ENCODE measurements around the gene P4HB.

P4HB gene

DNA sequence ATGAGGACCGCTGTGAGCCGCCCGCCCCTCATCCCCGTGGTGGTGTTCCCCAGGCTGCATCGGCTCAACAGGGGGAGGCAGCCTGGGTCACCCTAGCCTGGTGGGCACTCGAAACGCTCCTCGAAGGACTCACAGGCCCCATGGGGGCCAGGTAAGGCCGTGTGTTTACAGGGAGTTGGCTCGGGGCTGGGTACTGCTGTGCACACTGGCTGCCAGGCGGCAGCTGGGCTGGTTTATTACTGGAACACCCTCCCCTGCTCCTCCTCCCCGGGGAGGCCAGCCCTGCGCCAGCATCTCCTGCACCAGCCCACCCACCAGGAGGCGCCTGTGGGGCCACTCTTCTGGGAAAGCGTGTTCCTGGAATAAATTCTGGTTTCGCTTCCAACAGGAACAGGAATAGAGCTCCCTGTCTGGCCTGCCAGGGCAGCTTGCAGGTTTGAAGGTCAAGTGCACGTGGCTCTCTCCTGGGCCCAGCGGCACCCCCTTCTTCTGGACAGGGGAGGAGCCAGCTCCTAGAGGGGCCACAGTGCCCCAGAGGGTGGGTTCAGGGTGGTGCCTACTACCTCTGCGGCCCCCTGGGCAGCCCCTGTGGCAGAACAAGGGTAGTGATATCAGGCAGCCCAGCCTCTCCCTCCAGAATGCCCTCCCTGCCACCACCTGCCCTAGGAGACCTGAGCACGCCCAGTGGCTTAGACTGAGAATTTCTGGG lies 38.6 kb downstream of the P4HB start:
- H3K4me3 ChIP-seq (replicated peaks in 1 of 2; ENCODE audit: low read depth in 2 of 2, low read length in 2 of 2): no peak overlapping the region
- TF ChIP-seq, protein P1, sequence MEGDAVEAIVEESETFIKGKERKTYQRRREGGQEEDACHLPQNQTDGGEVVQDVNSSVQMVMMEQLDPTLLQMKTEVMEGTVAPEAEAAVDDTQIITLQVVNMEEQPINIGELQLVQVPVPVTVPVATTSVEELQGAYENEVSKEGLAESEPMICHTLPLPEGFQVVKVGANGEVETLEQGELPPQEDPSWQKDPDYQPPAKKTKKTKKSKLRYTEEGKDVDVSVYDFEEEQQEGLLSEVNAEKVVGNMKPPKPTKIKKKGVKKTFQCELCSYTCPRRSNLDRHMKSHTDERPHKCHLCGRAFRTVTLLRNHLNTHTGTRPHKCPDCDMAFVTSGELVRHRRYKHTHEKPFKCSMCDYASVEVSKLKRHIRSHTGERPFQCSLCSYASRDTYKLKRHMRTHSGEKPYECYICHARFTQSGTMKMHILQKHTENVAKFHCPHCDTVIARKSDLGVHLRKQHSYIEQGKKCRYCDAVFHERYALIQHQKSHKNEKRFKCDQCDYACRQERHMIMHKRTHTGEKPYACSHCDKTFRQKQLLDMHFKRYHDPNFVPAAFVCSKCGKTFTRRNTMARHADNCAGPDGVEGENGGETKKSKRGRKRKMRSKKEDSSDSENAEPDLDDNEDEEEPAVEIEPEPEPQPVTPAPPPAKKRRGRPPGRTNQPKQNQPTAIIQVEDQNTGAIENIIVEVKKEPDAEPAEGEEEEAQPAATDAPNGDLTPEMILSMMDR (IDR thresholded peaks at IDR 0.05; ENCODE audit: low read depth, low read length): peak; percentile 59
- DNase-seq (ENCODE audit: low read depth in 2 of 2): peak; percentile 56 to 74

DNA sequence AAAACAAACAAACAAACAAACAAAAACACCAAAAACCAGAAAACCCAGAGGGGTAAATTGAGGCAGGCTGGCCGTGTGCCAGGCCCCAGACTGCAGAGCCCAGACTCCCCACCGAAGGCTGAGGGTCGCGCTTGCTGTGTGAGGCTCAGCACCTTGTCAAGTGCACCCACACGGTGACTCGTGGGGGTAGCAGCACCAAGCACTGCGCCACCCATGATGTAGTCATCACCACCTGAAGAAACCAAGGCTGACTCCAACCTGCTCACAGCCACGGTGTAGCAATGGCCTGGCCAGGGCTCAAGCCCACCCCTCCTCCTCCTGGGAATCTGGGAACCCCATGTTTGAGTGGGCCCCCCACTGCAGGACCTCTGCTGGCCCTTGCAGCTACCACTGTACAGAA lies 39.2 kb downstream of the P4HB start:
- H3K4me3 ChIP-seq (replicated peaks in 1 of 2; ENCODE audit: low read depth in 2 of 2, low read length in 2 of 2): no peak overlapping the region
- no peak for DNase-seq (ENCODE audit: low read depth in 2 of 2)
- TF ChIP-seq, protein P1 (IDR thresholded peaks at IDR 0.05; ENCODE audit: low read depth, low read length): no peak

DNA sequence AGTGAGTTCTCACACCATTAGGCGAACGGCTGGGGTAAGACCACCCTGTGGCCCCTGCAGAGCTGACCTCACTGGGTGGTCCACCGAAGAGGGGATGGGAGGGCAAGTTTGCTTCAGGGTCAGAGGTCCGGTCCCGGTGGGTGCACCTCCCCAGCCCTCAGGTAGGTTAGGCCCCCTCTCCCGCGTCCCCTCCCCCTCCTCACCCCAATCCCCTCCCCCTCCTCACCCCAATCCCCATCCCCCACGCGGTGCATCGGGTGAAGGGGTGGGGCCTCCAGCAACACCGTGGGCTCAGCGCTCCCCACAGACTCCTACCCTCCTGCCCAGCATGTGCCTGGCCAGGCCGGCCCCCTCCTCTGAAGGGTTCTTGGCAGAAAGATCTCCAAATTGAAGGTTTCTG lies 40.6 kb downstream of the P4HB start:
- TF ChIP-seq, protein P1 (IDR thresholded peaks at IDR 0.05; ENCODE audit: low read depth, low read length): no peak
- no peak for DNase-seq (ENCODE audit: low read depth in 2 of 2)
- H3K4me3 ChIP-seq (replicated peaks in 1 of 2; ENCODE audit: low read depth in 2 of 2, low read length in 2 of 2): no peak overlapping the region

DNA sequence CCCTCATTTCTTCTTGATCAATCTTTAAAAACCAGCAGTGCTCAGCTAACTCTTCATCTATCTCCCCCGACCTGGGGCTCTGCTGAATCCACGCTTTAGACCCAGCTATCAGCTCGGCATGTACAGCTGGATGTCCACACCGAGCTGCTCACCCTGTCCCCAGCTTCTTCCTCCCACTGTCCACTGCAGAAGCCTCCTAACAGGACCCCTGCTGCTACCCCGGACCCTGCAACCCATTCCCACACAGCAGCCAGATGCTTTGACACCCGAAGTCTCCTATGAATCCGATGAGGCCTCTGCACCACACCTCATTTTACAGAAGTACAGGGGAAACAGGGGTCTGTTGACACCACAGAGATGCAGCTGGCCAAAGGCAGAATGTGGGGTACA lies 42.6 kb downstream of the P4HB start:
- H3K4me3 ChIP-seq (replicated peaks in 1 of 2; ENCODE audit: low read depth in 2 of 2, low read length in 2 of 2): no peak overlapping the region
- TF ChIP-seq, protein P1 (IDR thresholded peaks at IDR 0.05; ENCODE audit: low read depth, low read length): no peak
- DNase-seq (ENCODE audit: low read depth in 2 of 2): no peak

DNA sequence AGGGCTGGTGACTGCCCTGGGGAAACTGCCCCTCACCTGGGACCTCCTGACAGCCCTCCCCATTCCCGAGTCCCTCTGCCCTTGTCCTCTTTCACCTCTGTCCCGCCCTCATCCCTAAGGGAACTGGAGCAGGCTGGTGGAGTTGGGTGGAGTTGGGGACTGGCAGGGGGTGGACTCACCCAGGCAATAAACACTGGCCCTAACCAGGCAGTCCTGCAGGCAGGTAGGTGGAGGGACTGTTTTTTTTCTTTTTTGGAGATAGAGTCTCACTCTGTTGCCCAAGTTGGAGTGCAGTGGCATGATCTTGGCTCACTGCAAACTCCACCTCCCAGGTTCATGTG lies 44.7 kb downstream of the P4HB start:
- no peak for DNase-seq (ENCODE audit: low read depth in 2 of 2)
- TF ChIP-seq, protein P1 (IDR thresholded peaks at IDR 0.05; ENCODE audit: low read depth, low read length): no peak
- no peak overlapping the region for H3K4me3 ChIP-seq (replicated peaks in 1 of 2; ENCODE audit: low read depth in 2 of 2, low read length in 2 of 2)

DNA sequence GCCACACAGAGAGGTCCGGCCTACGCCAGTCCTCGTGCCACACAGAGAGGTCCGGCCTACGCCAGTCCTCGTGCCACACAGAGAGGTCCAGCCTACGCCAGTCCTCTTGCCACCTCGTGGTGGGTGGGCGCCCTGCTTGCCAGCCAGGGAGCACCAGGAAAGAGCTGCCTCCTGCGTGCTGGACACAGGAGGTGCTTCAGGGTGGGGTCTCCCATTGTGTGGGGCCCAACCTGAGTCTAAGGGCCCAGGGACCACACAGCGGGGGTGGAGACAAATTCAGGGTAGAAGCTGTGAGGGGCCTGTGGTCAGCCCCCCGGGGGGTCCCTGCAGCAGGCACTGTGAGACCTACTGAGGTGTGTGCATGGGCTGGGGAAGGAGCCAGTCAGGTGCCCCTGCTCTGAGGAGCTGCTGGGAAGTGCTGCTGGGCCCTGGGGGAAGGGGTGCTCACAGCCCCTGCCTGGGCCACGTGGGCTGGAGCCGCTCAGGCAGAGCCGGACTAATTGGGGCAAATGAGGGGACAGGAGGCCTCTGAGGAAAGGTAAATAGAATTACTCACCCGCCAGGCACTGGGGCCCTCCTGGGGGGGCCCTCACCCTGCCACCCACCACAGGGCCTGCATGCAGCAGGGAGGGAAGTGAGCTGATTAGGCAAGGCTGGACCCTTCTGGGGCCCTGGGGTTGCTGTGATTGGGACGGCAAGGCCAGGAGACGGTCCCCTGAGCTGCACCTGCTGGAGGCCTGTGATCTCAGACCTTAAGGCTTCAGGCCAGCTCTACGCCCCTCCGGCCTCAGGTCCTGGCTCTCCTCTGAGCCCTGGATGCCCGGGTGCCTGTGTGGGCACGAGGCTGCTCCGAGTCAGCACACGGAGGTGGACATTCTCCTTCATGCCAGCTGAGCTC lies 45.3 kb downstream of the P4HB start:
- no peak for DNase-seq (ENCODE audit: low read depth in 2 of 2)
- H3K4me3 ChIP-seq (replicated peaks in 1 of 2; ENCODE audit: low read depth in 2 of 2, low read length in 2 of 2): no peak overlapping the region
- TF ChIP-seq, protein P1 (IDR thresholded peaks at IDR 0.05; ENCODE audit: low read depth, low read length): no peak
